ENCODE measurements around the gene SLC39A6. TPM values are rescaled to one million over a fixed set of nuclear protein-coding genes. Genes with fewer than 3 reads are reported as not detected.

SLC39A6 gene
- total RNA-seq, 1 experiment from 2014 or later: 70.5 TPM

GRCh38 chr18:36155851-36156757 is 27.0 kb upstream of the SLC39A6 start:
- H3K79me2 ChIP-seq (ENCODE audit: insufficient read depth, low read length): peaks cover 10% of the 10 kb centered on the region; the same call in 1 of the 2 replicates
- RAD21 ChIA-PET (ENCODE audit: low non-redundant PET in 1 of 2, low total read pairs in 2 of 2, uncharacterized antibody in 2 of 2, unreplicated experiment in 2 of 2): no interaction called here
- H3K36me3 ChIP-seq (ENCODE audit: control insufficient read depth in 1 of 2, insufficient read depth in 2 of 2, low read length in 2 of 2): peaks cover 60 to 65% of the 10 kb centered on the region in 2 experiments
- no peak overlapping the region for H2AFZ ChIP-seq (ENCODE audit: low read depth, low read length, poor library complexity, severe bottlenecking)
- no peak for TF ChIP-seq JUND (IDR thresholded peaks at IDR 0.05)
- no peak for TF ChIP-seq SP1 (IDR thresholded peaks at IDR 0.05; ENCODE audit: low read depth)
- no peak for TF ChIP-seq SIN3A (IDR thresholded peaks at IDR 0.05; ENCODE audit: low read depth)
- TF ChIP-seq ZFX (IDR thresholded peaks at IDR 0.05): no peak
- no peak for TF ChIP-seq ELF1 (IDR thresholded peaks at IDR 0.05; ENCODE audit: borderline replicate concordance, low read depth)
- no peak for TF ChIP-seq CEBPB (IDR thresholded peaks at IDR 0.05; ENCODE audit: low read depth)
- no peak for TF ChIP-seq SRF (IDR thresholded peaks at IDR 0.05; ENCODE audit: low read depth)
- no peak for TF ChIP-seq ATF3 (IDR thresholded peaks at IDR 0.05)
- no peak for TF ChIP-seq CTCF (IDR thresholded peaks at IDR 0.05 in 2 of 3, conservative IDR thresholded peaks at IDR 0.05 in 1 of 3; ENCODE audit: borderline replicate concordance in 1 of 3, insufficient read depth in 1 of 3, low read depth in 2 of 3, low read length in 2 of 3)
- no peak for TF ChIP-seq POLR2AphosphoS5 (IDR thresholded peaks at IDR 0.05; ENCODE audit: low read depth, low read length)
- no peak for TF ChIP-seq EZH2 (IDR thresholded peaks at IDR 0.05)
- TF ChIP-seq ZNF274 (IDR thresholded peaks at IDR 0.05; ENCODE audit: low read depth, low read length): no peak
- no peaks in the 10 kb centered on the region for H3K27me3 ChIP-seq (ENCODE audit: insufficient read depth, low read length)
- H3K9me3 ChIP-seq (ENCODE audit: control insufficient read depth in 1 of 2, insufficient read depth in 1 of 2, low read depth in 1 of 2, low read length in 2 of 2): no peaks in the 10 kb centered on the region
- POLR2A ChIA-PET: no interaction called here
- no peaks in the 10 kb centered on the region for H4K20me1 ChIP-seq (ENCODE audit: insufficient read depth)
- no peaks in the 10 kb centered on the region for H3K9me2 ChIP-seq (ENCODE audit: insufficient read depth)
- no peak overlapping the region for H3K4me2 ChIP-seq (ENCODE audit: low read length)
- BruUV-seq (replicated peaks): no TSS peak
- no peak overlapping the region for H3K27ac ChIP-seq (ENCODE audit: low read depth, low read length)
- intact Hi-C loops (cut with micrococcal nuclease): no loop called here
- no peak overlapping the region for H3K9ac ChIP-seq (ENCODE audit: low read length)
- CTCF ChIA-PET: no interaction called here
- H3K4me3 ChIP-seq (replicated peaks in 1 of 2; ENCODE audit: low read depth in 1 of 2, low read length in 2 of 2): no peak overlapping the region
- ATAC-seq: no peak
- no peaks in the 10 kb centered on the region for H3K4me1 ChIP-seq (ENCODE audit: control insufficient read depth in 1 of 2, insufficient read depth in 2 of 2, low read length in 2 of 2)
- DNase-seq (ENCODE audit: low read depth, low spot score): no peak

Data from HCT116 (cell line).